Cerebellar nuclear complex (tissue), 1 donor: ENCODE results near the gene RHEB.

Experiments used
- DNase-seq, 2 experiments: peaks; one replicate each; lab custom pipeline; 2025; lab: John Stamatoyannopoulos, UW

Gene RHEB

DNA sequence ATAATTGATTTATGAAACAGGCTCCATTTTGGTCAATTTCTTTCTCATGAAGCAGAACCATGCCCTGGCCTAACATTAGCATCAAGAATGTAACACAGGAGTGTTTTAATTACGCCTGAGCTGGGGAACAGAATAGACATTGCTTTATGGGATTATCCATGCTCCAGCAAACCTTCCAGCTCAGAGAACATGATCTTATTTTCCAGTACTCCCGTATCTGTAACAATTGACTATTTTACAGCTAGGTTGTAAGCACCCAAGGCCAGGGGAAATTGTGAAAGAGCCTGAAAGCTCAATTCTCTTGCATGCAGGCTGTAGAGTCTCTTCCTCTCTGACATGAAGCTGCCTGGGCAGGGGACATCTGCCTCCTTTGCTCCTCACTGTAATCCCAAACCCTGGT, 49.0 kb downstream of the RHEB start:
- DNase-seq: no peak

DNA sequence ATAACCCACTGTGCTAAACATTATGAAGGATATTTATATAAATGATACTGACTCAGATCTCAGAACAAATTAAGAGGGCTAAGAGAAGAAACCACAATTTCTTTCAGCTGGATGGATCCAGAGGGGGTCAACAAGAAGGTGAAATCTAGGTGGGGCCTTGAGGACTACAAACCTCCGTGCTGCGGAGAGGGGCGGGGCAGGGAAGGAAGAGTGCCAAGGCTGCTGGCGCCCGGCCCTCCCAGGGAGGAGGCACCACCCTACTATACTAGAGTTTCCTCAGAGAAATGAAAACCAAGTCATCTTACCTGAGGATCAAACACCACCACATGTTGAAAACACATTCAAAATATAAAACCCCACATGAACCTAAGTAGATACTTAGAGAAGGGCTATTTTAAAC, 50.4 kb downstream of the RHEB start:
- no peak for DNase-seq

DNA sequence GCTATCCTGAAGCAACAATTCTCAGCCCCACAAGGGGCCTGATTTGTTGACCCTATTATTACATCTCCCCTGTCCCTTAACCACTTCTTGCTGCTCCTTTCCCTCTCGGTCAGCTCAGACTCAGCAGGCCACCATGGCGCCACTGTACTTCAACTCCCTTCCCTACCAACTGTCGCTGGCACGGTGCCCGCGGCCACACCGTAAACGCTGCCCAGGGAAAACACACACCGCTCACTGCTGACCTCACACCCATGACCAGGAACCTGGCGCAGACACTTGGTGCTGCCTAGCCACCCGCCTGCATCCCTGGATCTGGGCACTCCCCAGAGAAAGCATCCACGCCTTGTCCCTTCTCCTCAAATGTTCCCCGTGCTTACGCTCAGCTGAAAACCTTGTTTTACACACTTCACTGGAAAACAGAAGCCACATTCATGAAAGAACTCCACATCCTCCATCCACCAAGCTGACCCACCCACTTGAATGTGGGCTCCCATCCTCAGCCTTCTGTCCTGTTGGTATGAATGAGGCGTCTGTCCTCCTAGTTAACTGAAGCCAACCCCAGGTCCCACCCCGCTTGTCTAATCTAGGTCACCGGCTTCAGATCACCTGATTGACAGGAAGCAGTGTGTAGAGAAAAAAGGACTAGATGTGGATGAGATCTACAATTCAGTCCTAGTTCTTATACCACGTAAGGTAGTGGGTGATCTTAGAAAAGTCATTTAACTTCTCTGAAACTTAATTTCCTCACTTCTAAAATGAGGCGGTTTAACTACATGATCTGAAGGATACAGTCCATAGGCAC, 51.3 kb downstream of the RHEB start:
- DNase-seq: peak in 1 of 2 experiments; percentile 18

DNA sequence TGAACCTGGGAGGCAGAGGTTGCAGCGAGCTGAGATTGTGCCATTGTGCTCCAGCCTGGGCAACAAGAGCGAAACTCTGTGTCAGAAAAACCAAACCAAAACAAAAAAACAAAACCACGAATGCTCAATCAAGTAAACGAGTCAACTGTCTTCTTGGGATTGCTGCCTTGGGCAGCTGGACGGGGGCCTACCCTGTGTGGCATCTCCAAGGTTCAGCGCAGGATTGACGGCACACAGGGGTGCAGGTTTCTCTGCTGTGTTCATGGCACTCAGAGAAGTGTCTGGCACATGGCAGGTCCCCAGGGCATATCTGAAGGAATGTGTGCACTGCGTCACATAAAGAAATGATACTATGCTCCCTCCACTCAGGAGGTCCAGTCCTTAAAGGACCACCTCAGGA, 54.5 kb downstream of the RHEB start:
- DNase-seq: no peak

DNA sequence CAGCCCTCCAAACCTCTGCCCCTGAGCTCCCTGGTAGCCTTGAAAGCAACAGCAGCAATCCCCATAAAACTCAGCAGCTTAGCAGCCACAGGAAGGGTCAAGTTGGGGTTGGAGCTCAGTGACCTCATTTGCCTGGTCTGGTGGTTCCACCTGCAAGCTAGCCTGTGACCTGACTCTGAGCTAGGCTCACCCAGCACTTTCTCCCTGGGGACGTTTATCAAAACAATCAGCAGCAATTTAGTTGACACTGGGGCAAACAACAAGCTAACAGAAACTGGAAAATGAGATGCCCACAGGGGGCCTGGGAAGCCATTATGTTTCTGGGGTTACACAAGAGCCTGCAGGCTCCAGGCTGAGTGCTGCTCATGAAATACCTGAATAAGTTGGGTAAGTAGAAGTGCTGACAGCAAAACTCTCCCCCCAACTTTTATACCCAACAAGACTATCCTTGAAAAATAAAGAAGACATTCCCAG, 57.4 kb downstream of the RHEB start:
- DNase-seq: no peak

DNA sequence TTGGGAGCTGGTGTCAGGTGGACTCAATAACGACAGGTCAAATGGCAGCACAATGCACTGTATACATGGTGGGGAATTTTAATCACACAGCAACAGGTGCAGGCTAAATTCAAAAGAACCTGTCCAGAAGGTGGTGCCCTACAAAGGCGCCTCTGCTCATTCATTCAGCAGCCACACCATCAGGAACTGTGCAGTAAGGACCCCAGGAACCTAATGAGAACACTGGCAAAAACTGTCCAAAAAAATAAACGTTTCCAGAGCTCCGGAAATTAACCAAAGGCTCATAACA, 57.8 kb downstream of the RHEB start:
- no peak for DNase-seq

DNA sequence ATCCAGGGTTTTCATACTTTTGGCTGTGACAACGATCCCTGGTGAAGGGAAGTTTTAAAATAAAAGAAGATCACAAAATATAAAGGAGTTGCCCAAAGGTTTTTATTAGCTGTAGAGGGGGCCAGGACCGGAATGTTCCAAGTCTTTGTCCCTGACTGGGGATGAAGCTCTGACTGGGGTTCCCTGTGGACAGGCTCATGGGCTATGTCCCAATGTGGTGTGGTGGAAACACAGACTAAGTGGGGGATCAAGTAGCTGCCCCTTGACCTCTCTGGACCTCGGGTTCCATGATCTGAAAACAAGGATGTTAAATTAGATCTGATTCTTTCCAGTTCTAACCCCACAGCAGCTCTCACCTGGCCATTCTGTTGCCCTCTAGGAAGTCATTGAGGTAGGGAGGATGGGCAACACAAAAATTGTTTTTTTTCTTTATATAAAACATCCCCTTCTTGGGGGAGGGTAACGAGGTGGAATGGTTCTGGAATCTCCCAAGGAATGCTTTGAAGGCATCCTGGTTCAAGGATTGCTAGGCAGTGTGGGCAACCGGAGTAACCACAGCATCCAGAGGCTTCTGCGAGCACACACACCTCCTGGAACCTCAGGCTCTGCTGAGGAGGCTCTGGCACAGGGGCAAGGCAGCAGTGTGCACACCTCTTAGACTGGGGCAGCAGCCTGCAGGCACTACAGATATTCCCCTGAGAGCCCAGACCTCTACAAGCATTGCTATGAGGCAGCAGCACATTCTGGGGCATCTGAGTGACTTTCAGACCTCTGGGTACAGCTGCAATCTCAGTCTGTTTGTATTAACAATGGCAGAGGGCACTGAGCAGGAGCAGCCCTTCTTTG, 58.4 kb downstream of the RHEB start:
- no peak for DNase-seq

DNA sequence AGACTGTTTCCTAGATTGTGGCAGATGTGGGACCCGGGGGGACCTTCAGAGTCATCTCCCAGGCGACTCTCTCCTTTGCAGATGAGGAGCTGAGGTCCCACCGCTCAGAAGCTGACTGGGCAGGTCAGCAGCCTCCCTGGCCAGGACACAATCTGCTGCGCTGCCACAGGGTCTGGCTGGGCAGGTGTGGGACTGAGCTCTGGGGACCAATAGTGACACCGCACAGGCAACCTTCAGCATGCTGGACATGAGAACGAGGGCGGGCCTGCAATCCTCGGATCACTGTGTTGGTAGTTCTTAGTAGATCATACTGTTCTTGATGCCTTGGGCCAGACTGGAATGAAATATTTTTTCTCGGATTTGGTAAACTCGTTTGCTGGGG, 59.2 kb downstream of the RHEB start:
- no peak for DNase-seq

DNA sequence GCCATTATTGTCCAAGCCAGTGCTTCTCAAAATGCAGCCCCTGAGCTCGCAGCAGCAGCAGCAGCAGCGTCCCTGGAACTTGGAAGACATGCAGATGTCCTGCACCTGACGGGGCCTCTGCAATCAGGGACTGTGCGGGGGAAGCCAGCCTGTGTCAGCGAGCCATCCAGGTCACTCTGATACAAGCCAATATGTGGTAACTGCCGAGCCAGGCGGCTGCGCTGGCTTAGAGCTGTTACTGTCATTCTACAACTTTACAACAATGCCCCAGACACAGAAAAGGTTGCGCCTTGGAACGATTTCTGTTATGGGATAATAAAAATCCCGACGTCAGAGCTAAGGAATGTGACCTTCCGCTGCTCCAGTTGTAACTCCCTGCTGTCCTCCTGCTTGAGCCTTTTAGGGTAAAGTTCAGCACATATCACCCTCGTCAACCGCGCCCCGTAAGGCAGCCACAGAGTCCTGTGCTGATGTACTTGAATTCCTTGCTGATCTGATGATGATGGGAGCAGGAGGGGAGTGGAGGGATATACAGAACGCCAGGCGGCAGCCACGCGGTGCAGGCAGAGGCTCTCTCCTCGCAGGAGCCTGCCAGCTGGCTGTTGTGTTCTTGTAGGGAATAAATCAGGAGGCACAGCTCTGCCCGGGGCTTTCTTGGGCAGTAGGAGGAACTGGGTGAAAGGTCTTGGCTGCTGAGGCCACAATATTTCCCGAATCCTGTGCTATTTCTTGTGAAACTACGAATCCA, 59.8 kb downstream of the RHEB start:
- peak in 1 of 2 experiments; percentile 18 for DNase-seq

DNA sequence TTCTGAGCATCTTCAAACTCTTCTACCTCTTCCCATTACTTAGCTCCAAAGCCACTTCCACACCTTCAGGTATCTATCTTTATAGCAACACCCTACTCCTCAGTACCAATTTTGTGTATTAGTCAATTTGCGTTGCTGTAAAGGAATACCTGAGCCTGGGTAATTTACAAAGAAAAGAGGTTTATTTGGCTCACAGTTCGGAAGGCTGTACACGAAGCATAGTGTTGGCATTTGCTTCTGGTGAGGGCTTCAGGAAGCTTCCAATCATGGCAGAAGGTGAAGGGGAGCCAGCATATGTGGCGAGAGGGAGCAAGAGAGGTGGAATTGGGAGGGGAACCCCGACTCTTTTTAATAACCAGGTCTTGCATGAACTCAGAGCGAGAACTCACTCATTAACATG, 62.2 kb downstream of the RHEB start:
- DNase-seq: no peak

DNA sequence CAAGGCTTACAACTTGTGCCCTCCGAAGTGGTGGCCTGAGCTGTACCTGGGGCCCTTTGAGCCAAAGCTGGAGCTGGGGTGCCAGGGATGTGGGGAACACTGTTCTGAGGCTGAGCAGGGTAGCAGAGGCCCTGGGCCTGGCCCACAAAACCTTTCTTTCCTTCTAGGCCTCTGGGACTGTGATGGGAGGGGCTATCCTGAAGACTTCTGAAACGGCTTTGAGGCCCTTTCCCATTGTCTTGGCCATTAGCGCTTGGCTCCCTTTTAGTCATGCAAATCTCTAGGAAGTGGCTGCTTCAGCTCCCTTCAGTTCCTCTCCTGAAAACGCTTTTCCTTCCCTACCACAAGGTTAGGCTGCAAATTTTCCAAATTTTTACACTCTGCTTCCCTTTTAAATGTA, 62.9 kb downstream of the RHEB start:
- no peak for DNase-seq

DNA sequence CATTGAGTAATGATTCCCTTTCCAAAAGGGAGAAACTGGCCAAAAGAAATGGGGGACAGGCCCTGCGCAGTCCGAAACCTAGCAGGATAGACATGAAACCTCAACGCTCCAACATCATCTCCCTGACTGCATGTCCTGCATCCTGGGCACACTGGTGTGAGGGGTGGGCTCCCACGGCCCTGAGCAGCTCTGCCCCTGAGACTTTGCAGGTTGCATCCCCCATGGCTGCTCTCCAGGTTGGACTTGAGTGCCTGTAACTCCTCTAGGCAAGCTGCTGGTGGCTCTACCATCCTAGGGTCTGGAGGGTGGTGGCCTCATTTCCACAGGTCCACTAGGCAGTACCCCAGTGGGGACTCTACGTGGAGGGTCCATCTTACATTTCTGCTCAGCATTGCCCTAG, 63.4 kb downstream of the RHEB start:
- no peak for DNase-seq

DNA sequence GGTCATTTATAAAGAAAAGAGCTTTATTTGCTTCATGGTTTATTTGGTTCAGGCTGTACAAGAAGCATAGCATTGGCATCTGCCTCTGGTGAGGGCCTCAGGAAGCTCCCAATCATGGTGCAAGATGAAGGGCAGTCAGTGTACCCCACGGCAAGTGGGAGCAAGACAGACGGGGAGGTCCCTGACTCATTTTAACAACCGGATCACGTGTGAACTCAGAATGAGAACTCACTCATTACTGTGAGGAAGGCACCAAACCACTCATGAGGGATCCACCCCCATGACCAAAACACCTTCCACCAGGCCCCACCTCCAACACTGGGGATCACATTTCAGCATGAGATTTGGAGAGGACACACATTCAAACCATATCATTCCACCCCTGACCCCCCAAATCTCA, 64.0 kb downstream of the RHEB start:
- DNase-seq: no peak

DNA sequence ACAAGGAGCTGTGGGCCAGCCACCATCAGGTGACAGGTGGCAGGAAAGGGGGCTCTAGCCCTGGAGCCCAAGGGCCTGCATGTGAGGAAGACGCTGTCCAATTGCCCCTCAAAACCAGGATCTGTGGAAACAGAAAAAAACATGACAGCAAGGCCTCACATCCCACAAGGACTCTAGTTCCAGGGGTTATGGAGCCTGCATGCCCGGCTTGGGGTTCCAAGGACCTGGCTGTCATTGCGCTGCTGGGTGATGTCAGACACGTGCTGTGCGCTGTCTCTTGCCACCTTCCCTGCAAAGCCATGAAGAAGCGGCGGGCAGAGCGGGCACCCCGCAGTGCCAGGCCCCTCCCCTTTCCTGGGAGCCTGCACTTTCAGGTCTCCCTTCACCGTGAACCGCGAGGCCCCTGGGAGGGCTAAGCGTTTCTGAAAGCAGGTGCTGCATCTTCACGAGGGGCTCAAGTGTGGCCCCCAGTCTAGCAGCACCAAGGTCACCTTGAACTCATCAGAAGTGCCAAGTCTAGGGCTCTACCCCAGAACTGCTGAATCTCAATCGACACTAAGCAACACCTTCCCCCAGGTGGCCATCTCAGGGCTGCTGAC, 64.7 kb downstream of the RHEB start:
- no peak for DNase-seq

DNA sequence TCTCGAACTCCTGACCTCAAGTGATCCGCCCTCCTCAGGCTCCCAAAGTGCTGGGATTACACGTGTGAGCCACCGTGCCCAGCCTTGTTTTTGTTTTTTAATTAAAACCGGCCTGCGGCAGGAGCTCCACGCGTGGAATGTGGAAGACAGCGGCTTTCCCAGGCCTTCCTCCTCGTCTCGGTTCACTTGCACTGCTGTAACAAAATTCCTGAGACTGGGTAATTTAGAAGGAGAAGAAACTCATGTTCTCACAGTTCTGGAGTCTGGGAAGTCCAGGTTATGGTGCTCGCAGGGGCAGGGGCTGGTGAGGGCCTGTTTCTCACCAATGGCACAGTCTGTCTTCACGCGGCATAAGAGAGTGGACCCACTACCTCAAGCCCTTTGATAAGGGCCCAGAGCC, 65.4 kb downstream of the RHEB start:
- DNase-seq: no peak

DNA sequence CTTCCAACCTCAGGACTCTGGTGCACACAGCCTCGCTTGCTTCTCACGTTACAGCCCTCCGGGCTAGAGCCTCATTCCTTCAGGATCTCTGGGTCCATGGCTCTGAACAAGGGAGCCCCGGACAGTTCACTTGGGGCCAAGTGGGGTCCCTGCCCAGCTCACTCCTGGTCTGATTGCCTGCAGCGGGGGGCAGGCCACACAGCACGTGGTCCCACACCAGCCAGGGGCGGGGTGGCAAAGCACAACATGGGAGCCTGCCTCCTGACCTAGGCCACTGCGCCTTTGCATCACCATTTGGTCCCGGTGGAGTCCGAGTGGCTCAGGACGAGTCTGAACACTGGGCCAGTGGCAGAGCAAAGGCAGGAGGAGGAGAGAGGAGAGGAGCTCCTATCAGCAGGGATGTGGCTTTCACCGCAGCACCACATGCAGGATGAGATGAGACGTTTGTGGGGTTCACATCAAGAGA, 66.3 kb downstream of the RHEB start:
- no peak for DNase-seq

DNA sequence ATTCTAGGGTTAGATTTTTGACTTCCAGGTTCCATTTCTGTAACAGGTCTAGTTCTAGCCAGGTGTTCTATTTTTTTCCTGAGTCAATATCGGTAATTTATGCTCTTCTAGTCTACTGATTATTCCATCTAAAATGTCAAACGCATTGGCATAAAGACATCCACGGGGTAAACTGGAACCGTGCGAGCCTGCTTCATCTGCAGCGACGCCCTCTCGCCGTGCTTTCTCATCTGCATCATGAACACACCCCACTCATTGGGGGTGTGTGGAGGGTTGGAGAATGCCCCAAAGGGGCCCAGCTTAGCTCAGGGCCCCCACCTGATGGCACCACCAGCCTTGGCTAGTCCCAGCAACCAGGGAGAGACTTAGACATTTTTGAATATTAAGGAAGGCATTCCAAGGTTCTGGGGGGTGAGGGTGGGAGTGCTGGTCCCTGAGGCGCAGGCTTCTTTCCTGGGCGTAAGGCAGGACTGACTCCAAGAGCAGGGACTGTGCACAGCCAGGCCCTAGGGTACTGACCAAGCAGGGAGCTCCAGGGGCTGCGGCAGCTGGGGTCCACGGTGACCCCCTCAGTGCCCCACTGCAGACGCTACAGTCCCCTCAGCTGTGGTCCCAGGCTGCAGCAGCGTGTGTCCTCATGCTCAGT, 66.9 kb downstream of the RHEB start:
- no peak for DNase-seq

DNA sequence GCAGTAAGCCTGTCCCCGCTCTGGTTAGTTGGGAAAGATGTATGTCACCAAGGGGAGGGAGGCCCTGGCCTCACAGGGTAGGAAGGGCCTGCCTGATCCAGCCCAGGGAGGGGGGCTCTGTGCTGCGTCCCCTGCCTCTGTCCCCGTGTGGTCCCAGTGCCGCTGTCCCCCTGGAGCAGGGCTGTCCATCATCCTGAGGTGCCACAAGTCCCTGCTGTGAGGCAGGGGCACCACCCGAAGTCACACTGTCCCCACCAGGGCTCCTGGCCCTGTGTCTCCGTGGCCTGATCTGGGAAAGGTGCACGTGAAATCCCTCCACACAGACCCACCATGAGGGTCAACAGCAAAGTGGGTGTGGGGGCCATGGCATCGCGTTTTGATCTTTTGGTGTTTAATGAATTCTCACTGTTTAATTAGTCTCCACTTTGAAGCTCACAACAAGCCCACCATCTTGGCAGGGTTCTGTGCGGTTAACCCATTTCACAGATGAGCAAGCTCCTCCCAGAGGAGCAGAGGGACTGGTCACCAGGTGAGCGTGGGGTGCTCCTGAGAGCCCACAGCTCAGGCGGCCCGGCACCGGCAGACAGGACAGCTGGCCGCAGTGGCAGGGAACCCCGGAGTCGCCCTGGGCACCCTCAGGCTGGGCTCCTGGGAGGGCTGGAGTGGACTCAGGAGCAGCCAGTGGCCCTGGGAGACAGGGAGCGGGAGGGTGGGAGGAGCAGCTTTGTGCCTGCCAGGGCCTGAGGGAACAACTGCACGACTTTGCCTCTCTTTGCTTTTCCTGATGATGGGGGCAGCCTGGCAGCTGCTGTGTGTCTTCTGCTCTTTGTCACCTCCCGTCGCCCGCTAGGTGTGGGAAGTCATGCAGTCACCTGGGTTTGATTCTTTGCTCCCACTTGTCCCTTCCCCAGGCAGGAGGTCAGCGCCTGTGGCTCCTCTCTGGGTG, 67.8 kb downstream of the RHEB start:
- no peak for DNase-seq

DNA sequence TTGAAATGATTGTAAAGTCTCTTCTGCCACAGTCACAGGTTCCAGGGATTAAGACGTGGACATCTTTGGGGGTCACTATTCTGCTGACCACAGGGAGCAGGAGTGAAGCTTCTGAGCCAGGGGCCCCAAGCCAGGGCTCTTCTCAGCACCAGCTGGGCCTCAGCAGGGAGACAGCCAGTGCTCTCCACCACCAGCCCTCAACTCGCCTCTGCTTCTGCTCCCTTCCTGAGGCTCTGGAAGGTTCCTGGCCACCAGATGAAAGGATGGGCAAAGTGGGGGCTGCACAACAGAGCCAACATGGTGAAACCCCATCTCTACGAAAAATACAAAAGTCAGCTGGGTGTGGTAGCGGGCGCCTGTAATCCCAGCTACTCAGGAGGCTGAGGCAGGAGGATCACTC, 68.5 kb downstream of the RHEB start:
- no peak for DNase-seq

DNA sequence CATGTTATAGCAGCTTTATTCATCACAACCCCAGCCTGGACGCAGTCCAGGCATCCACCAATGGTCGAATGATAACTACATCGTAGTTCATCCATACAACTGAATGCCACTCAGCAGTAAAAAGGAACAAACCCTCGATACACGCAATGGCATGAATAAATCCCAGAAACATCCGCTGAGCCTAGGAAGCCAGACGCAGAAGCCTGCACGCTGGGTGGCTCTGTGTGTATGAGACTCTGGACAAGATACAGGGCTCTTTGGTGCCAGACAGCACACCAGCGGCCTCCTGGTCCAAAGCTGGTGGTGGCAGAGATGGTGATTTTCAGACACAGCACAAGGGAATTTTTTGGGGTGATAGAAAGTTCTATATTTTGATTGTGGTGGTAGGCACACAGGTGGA, 69.7 kb downstream of the RHEB start:
- DNase-seq: no peak
